Islet precursor cell (in vitro differentiated cells): ENCODE results near the gene JCAD.
A peak's percentile ranks its signal among the peaks of the same experiment; 100 is the strongest.

Experiments
- DNase-seq: peaks from one replicate; pipeline ENCODE4 v3.0.0-alpha.2; 2018

The JCAD gene

GRCh38 chr10:29977171-29977570 is 82.2 kb downstream of the JCAD start:
- DNase-seq = no peak

GRCh38 chr10:29976134-29976533 is 83.3 kb downstream of the JCAD start:
- no peak for DNase-seq

GRCh38 chr10:29974773-29975172 is 84.6 kb downstream of the JCAD start:
- no peak for DNase-seq

GRCh38 chr10:29973921-29974320 is 85.5 kb downstream of the JCAD start:
- DNase-seq = no peak

- DNase-seq = no peak
These were observed 88.8 kb downstream of the JCAD start for GRCh38 chr10:29970576-29970975.

GRCh38 chr10:29970012-29970396 is 89.4 kb downstream of the JCAD start:
- DNase-seq = no peak

- no peak for DNase-seq
These were observed 90.0 kb downstream of the JCAD start for GRCh38 chr10:29969255-29970011.

GRCh38 chr10:29968585-29968984 is 90.8 kb downstream of the JCAD start:
- no peak for DNase-seq

- DNase-seq = peak; percentile 49
These were observed 93.1 kb downstream of the JCAD start for GRCh38 chr10:29966269-29966668.
